ENCODE measurements around the gene NTF4.

The NTF4 gene, protein sequence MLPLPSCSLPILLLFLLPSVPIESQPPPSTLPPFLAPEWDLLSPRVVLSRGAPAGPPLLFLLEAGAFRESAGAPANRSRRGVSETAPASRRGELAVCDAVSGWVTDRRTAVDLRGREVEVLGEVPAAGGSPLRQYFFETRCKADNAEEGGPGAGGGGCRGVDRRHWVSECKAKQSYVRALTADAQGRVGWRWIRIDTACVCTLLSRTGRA

DNA sequence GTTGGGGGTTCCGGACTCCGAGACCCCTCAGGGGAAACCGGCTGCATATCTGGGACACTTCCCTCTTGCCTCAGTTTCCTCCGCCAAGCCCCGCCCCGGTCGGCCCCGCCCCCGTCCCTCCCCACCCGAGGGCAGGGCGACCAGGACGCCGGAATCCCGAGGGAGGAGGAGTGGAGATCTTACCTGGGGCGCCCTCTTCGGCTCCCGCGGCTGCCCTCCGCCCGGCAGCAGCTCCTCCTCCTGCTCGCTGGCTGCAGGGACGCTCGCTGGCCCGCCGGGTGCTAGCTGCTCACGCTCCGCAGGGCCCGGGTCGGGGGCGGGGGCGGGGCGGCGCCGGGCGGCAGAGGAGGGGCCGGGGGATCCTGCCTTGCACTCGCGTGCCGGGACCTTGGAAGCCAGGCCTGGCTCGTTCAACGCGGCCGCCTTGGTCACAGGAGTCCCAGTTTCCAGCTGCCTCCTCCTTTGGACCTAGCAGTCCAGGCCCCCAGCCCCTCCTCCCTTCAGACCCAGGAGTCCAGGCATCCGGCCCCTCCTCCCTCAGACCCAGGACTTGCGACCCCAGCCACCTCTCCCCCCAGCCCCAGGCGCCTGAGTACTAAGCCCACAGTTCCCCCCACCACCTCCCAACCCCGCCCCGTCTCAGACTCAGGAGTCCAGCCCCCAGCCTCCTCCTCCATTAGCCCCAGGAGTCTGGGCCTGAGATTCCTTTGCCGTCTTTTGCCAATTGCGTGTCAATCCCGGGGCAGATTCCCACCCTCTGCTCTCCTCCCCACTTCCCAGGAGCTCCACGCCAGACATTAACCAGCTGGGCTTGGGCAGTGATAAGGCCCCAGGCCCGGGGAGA is at the start of gene NTF4:
Gene NTF4 (minus strand): TSS at position 51 of the 844 bp plus-strand sequence. CDS start 2,821 bp downstream, outside the sequence.
- no peak for DNase-seq (ENCODE audit: low read depth in 2 of 2)

DNA sequence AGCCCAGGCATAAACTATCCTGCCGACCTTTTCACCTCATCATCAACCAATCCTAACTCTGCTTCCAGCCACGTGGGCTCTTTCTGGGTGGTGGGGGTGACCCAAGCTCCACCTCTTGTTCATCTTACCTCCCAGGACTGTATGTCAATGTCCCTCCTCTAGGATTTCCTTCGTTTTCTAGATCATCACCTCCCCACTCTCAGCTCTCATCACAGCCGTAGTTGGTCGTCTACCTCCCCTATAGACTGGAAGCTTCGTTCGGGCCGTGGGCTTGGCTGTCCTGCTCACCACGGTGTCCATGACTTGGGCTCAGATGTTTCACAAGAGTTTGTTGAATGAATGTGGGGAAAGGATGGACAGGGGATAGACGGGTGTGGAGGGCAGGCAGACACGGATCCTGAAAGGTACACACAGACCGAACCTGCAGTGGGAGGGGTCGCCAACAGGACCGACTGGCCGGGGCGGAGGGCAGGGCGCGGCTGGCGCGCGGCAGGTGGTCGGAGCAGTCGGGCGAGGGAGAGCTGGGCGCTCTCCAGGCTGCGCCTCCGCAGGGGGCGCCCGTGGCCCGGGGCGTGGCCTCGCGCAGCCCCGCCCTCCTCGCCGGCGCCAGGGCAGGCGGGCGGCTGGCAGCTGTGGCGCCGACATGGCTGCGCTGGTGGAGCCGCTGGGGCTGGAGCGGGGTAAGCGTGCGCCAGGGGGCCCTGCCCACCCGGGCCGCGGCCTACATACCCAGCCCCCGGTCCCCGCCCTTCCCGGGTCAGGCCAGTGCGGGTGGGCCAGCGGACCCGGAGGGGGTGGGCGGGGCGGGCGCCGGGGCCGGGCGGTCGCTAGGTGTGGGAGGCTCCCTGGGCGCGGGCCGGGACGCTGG is 49.4 kb upstream of the NTF4 start, which contains the start of gene LIN7B:
Gene LIN7B (plus strand): TSS at position 609 of the 868 bp plus-strand sequence. CDS start 35 bp downstream, at position 644.
- DNase-seq (ENCODE audit: low read depth in 2 of 2): peak; percentile 57 to 69

DNA sequence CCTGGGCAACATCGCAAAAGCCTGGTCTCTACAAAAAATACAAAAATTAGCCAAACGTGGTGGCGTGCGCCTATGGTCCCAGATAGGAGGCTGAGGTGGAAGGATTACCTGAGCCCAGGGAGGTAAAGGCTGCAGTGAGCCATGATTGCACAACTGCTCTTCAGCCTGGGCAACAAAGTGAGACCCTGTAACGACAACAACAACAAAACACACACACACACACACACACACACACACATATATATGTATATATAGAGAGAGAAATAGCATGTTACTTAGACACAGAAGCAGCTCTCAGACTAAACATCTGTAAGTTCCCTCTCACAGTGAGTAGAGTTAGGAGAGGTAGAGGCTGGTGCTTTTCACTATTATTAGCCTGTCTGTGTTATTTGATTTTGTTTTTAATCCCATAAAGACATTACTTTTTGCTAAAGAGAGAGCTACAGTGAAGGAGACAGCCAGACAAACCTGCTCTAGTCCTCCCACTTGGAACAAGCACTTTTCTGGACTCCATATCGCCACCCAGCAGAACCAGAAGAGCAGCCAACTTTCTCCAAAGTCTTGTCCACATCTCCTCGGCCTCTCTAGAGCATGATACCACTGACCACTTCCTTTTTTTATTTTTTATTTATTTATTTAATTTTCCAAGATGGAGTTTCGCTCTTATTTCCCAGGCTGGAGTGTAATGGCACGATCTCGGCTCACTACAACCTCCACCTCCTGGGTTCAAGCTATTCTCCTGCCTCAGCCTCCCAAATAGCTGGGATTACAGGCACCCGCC is 46.8 kb upstream of the NTF4 start:
- DNase-seq (ENCODE audit: low read depth in 2 of 2): no peak

DNA sequence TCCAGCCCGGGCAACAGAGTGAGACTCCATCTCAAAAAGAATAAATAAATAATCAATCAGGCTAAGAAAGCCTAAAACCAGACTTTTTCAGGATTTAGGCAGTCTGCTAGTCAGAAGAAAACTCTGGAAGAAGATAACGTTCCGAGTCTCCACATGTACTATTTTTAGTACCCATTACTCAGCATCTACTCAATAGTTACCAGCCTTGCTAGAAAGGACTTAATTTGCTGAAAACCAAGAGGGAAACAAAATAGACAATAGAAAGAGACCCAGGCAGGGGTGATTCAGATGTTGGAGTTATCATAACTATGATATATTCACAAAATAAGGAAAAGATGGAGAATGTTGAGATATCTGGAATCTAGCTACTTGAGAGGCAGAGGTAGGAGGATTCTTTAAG is 45.9 kb upstream of the NTF4 start:
- DNase-seq (ENCODE audit: low read depth in 2 of 2): no peak

DNA sequence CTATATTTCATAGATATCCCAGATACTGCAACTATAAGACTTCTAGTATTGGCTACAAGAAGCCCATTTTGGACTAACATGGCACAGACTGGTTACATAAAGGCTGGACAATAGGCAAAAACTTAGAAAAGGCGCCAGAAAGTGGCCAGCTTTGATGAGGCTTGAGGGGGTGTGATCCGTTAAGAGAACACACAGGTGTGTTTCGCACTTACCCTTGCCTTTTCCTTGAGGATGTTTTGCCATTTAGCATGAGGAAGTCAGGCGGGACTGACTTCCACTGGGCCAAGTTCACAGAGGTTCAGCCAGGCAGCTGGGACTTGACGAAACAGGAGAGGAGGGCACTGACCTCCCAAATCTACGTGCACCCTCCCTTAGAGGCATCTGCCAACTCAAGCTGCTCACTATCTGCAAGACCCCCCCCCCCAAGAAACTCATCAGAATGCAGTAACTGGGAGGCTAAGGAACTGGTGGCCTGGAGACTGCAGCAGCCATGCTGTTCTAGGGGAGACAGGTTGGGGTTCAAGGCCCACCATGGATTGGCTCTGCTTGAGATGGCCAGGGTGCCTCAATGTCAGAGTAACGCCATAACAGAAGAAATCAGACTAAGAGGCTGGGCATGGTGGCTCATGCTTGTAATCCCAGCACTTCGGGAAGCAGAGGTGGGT is 45.1 kb upstream of the NTF4 start:
- no peak for DNase-seq (ENCODE audit: low read depth in 2 of 2)

DNA sequence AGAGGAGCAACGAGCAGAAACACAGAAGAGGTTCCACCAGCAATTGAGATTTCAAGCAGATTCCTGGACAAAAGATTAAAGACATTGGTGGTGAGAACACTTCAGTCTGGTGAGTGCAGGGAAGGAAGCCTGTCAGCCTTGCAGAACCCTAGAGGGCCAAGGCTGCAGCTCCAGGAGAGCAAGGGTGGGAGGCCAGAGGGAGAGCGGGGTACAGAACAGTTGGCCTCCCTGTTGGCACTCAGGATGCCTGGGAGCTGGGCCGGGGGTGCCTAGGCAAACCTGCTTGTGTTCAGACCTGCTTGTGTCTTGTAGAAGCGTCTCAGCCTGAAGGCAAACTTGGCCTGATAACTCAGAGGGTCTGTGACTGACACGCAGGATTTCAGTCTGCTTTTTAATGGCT is 44.4 kb upstream of the NTF4 start:
- no peak for DNase-seq (ENCODE audit: low read depth in 2 of 2)

DNA sequence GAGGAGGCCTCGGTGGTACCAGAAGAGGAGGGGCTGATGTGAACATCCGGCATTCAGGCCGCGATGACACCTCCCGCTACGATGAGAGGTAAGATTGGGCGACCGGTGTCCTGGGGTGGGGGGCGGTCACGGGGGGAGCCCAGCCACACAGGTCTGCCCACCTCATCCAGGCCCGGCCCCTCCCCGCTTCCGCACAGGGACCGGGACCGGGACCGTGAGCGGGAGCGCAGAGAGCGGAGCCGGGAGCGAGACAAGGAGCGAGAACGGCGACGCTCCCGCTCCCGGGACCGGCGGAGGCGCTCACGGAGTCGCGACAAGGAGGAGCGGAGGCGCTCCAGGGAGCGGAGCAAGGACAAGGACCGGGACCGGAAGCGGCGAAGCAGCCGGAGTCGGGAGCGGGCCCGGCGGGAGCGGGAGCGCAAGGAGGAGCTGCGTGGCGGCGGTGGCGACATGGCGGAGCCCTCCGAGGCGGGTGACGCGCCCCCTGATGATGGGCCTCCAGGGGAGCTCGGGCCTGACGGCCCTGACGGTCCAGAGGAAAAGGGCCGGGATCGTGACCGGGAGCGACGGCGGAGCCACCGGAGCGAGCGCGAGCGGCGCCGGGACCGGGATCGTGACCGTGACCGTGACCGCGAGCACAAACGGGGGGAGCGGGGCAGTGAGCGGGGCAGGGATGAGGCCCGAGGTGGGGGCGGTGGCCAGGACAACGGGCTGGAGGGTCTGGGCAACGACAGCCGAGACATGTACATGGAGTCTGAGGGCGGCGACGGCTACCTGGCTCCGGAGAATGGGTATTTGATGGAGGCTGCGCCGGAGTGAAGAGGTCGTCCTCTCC is 43.2 kb upstream of the NTF4 start:
- DNase-seq (ENCODE audit: low read depth in 2 of 2): no peak

DNA sequence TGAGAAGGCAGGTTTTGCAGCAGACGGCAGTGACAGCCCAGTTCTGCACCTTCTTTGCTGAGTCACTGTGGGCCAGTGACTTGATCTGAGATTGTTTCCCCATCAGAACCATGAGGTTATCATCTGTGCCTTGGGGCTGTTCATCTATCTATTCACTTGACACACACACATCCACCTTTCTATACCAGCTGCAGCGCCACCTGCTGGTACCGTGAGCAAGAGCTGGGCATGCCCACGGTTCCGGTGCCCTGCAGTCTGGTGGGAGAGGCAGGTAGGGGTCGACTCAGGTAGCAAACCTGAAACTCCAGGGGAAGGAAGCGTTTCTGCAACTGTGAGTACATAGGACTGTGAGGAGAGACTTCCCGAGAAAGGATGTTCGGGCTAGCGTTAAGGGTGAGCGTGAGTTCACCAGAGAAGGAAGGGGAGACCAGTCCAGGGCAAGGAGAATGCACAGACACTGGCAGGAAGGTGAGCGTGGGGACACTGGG is 42.1 kb upstream of the NTF4 start:
- DNase-seq (ENCODE audit: low read depth in 2 of 2): peak; percentile 50 to 64

DNA sequence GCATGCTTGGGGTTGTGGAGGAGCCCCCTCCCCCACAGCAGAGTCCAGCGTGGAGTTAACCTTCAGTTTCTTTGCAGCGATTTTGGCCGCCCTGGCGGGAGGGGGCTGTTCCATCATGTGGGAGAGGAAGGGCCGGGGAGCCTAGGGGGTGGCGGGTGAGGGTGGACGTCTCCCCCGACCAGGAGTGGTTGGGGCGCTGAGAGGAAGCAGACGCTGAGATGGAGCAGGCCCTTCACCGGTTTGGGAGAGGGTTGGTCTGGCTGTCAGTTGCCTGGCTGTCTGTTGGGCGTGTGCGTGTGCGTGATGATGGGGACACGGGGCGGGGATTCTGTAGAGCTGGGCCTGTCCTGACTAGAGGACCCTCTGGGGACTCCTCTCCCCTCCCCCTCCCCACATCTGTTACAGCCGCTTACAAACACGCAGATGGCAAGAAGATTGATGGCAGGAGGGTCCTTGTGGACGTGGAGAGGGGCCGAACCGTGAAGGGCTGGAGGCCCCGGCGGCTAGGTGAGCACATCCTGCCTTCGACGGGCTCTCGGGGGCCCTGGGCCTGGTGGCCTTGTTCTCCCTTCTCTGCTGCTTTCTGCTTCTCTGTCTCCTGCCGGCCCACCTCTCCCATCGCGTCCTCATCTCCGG is 39.7 kb upstream of the NTF4 start:
- DNase-seq (ENCODE audit: low read depth in 2 of 2): no peak

DNA sequence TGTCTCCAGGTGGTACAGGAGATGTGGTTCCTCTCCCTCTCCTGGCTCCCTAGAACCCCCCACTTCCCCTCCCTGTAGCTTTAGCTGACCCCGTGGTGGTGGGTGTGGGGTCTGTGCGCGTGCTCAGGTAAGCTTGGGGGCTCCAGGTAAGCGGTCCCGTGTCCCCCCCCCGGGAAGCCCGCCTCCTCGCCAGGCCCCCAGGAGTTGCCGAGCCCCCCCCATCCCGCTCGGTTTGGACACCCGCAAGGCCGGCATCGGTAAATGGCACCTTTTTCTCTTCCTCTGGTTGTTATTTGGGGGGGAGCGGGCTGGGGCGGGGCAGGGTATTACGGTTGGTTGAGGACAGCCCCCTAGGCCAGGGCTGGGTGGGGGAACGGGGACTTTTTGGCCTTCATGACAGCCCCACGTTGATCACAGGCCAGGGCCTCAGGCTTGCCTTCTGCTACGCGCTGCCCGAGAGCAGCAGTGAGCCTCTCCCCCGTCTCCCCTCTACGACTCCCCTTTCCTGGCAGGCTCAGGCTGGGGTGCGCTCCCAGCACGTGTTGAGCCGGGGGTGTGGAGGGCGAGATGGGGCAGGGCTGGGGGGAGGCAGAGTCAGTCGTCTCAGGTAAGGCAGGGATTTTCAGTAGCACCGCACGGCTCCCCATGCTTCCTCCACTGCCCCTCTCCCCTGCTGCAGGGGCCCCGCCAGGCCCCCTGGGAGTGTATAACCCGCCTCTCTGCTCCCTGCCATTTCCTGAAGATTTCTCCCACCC is 38.9 kb upstream of the NTF4 start:
- DNase-seq (ENCODE audit: low read depth in 2 of 2): no peak

DNA sequence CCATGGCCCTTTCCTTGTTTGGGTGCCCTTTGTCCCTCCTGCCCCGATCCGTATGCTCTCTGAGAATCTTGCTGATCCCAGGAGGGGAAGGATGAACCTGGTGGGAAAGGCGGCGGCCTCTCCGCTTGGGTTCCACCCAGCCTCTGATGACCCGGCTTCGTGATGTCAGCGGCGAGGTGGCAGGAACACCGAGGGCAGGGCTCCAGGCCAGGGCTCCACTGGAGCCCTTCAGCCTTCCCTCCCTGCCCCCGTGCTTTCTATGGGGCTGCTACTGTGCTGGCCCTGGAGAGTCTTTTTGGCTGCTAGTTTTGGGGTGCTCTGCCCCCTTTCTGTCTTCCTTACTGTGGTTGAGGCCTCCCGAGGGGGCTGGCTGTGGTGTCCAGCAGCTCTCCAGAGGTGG is 37.7 kb upstream of the NTF4 start:
- DNase-seq (ENCODE audit: low read depth in 2 of 2): no peak

DNA sequence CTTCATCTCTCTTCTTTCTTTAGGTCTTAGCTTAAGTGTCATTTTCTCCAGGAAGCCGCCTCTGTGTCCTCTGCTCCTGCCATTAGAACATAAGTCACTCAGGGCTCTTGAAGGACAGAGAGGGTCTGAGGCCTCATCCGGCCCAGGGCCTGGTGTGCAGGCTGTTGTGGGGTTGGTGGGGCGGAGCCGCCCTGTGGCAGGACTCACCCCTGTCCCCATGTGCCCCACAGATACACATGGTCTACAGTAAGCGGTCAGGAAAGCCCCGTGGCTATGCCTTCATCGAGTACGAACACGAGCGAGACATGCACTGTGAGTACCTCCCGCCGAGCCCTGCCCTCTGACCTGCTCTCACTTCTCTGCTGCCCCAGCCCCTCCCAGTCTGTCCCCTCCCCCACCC is 36.5 kb upstream of the NTF4 start:
- no peak for DNase-seq (ENCODE audit: low read depth in 2 of 2)

DNA sequence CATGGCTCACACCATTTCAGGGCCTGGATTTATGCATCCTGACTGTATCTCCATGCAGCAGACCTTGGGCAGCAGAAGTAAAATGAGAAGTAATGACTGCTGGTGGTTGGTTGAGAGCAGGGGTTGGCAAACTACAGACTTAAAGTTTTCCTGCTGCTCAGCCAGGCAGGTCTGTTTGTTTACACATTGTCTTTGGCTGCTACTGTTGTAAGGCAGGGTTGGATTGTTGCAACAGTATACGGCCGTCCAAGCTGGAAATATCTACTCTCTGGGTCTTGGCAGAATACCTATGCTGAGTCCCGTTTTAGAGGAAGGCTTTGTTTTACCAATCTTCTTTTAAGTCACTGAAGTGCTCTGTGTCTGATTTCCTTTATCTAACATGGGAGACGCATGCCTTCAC is 34.2 kb upstream of the NTF4 start:
- no peak for DNase-seq (ENCODE audit: low read depth in 2 of 2)

DNA sequence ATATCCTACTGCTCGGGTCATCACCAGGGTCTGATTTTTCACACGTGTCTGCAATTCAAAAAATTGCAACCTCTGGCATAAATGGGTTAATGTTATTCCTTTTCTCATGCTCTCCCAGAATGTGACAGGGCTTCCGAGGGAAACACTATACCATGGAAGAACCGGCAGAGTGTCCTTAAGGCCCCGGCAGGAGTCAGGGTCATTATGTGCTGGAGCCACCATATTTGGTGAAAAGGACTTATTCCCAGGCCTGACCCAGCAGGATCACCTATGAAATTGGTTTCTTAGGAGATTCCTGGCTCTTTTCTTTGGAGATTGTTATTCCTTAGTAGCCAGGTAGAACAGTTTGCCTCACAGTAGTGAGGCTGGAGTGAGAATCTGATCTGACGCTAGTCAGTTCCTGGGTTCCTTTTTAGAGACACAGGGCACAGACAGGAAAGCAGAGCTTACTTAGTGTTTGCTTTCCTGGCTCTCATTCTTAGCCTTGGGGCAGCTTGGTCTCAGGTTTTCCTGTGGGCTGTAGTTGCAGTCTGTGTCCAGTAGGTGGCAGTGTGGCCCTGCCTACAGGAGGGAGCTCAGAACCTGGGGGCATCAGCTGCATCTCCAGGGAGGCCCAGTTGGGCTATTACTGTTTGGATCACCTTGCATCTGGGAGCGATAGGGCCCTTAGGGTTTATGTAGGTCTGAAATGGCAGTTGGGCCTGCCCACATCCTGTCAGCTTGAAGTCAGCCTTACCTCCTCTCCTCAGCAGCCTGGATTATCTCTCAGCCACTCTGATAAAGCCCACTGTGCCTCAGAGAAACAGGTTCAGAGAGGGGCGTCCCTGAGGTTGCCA is 33.1 kb upstream of the NTF4 start:
- DNase-seq (ENCODE audit: low read depth in 2 of 2): peak; percentile 43 to 49

DNA sequence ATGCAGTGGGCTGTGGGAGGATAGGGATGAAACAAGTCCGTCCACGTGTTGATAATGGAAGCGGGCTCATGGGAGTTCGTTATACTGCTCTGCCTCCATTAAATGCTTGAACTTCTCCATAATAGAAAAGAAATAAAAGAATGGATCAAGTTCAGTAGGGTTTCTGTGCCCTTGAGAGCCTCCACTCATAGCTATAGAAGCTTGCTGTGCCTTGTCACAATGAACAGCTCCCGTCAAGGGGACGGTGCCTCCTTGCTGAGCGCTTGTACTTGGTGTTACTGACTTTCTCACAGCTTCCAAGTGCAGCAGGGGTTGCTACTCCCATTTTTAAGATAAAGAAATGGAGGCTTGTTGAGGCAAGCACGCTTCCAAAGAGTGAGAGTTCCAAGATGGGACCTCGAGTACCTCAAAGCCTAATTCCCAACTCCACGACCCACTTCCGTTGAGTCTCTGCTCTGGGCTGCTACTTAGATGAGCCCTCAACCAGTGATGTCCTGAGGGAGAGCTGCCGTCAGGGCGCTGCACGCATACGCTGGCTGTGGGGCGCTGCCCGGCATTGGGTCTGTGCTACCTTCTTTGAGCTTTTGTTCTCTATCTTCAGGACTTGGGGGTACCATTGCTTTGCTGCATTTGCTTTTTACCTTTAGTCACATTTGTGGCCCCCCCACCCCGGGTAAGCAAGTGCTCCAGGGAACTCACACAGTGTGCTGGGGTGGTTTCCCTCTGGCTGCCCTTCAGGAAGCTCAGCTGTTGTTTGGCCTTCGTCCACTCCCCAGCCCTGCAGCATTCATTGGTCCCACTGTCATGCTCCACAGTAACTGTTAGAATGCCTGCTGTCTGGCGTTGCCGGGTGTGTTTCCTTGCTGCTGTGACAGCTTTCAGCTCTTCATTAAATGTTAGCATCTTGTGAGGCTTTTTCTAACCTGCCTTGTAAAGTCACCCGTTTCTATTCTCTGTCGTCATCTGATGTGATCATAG is 30.2 kb upstream of the NTF4 start:
- no peak for DNase-seq (ENCODE audit: low read depth in 2 of 2)

DNA sequence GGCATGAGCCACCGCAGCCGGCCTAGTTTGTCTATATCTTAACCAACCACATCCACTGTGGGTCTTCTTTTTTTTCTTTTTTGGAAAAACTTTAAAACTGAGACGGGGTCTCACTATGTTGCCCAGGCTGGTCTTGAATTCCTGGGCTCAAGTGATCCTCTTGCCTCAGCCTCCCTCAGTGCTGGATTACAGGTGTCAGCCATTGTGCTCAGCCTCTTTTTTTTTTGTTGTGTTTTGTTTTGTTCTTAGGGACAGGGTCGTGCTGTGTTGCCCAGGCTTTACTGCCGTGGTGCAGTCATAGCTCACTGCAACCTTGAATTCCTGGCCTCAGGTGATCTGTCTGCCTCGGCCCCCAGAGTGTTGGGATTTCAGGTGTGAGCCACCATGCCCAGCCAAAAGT is 28.1 kb upstream of the NTF4 start:
- no peak for DNase-seq (ENCODE audit: low read depth in 2 of 2)

All from stimulated activated CD8-positive, alpha-beta memory T cell treated with anti-CD3 and anti-CD28 coated beads, Interleukin-2, amount 100 ng/mL, for 48 hours (primary cell).